HUES6 (cell line): Measurements from ENCODE around the gene CSNK2A2.

Experiments used
- H3K27ac ChIP-seq: 2 replicates; pipeline ENCODE4 v1.7.0; 2013; ENCODE audit warnings: low read depth, mild to moderate bottlenecking, low read length, inconsistent platforms
- H3K27me3 ChIP-seq: 2 replicates; pipeline ENCODE4 v1.6.1; 2013; ENCODE audit warnings: low read length; ENCODE audit not compliant: control insufficient read depth, insufficient read depth
- H3K36me3 ChIP-seq: 2 replicates; pipeline ENCODE4 v1.6.1; 2013; ENCODE audit warnings: low read length; ENCODE audit not compliant: control insufficient read depth, insufficient read depth
- H3K4me1 ChIP-seq: 2 replicates; pipeline ENCODE4 v1.6.1; 2013; ENCODE audit warnings: low read length; ENCODE audit not compliant: control insufficient read depth, insufficient read depth
- H3K4me3 ChIP-seq: 2 replicates; pipeline ENCODE4 v1.5.1; 2013; ENCODE audit warnings: low read depth, low read length
- H3K9ac ChIP-seq: one replicate; pipeline ENCODE4 v1.6.1; 2013; ENCODE audit warnings: mild to moderate bottlenecking, low read length
- H3K9me3 ChIP-seq: 2 replicates; pipeline ENCODE4 v1.6.1; 2013; ENCODE audit warnings: low read depth, low read length; ENCODE audit not compliant: control insufficient read depth, insufficient read depth

Gene CSNK2A2

GRCh38 chr16:58198022-58198683 lies at the start of gene CSNK2A2:
Gene CSNK2A2 (minus strand): TSS chr16:58198106. CDS start chr16:58197736, 370 bp downstream.
- Histone ChIP-seq H3K27ac (peak within 1 kb of the TSS; percentile 46; the same call in 1 of the 2 replicates), H3K36me3 (peaks cover 34% of the 10 kb centered on the region), H3K27me3 (0 out of 2 replicates have a peak, but pooled peaks cover 4% of the 10 kb centered on the region), H3K4me3 (peak within 1 kb of the TSS; percentile 99), H3K4me1 (peaks cover 7% of the 10 kb centered on the region; the same call in 1 of the 2 replicates), H3K9ac (peak within 1 kb of the TSS; percentile 96), H3K9me3 (no peaks in the 10 kb centered on the region)

GRCh38 chr16:58243528-58244004 lies 45.7 kb upstream of the CSNK2A2 start:
- Histone ChIP-seq H3K36me3 (no peaks in the 10 kb centered on the region), H3K4me3 (no peak overlapping the region), H3K27ac (no peak overlapping the region; the same call in 1 of the 2 replicates), H3K9me3 (no peaks in the 10 kb centered on the region), H3K27me3 (no peaks in the 10 kb centered on the region), H3K4me1 (peaks cover 19% of the 10 kb centered on the region; the same call in 1 of the 2 replicates), H3K9ac (peak overlapping the region; percentile 3)

GRCh38 chr16:58236831-58237230 lies 38.9 kb upstream of the CSNK2A2 start:
- Histone ChIP-seq H3K27ac (no peak overlapping the region), H3K9ac (peak overlapping the region; percentile 33), H3K4me1 (peaks cover 23% of the 10 kb centered on the region), H3K27me3 (no peaks in the 10 kb centered on the region), H3K36me3 (no peaks in the 10 kb centered on the region), H3K4me3 (peak overlapping the region; percentile 83), H3K9me3 (no peaks in the 10 kb centered on the region)

- H3K27ac ChIP-seq: no peak overlapping the region
- H3K4me3 ChIP-seq: peak overlapping the region; percentile 83
- H3K9me3 ChIP-seq: no peaks in the 10 kb centered on the region
- H3K9ac ChIP-seq: peak overlapping the region; percentile 47
- H3K27me3 ChIP-seq: no peaks in the 10 kb centered on the region
- H3K36me3 ChIP-seq: no peaks in the 10 kb centered on the region
- H3K4me1 ChIP-seq: peaks cover 23% of the 10 kb centered on the region
Observed at GRCh38 chr16:58236231-58236690, 38.4 kb upstream of the CSNK2A2 start.

- Histone ChIP-seq H3K27ac (no peak overlapping the region), H3K36me3 (no peaks in the 10 kb centered on the region), H3K4me3 (peak overlapping the region; percentile 83), H3K4me1 (peaks cover 23% of the 10 kb centered on the region), H3K9me3 (no peaks in the 10 kb centered on the region), H3K27me3 (no peaks in the 10 kb centered on the region), H3K9ac (peak overlapping the region; percentile 47)
Observed at GRCh38 chr16:58235663-58236062, 37.8 kb upstream of the CSNK2A2 start.

- H3K27me3 ChIP-seq: no peaks in the 10 kb centered on the region
- H3K4me1 ChIP-seq: peaks cover 25% of the 10 kb centered on the region
- H3K27ac ChIP-seq: no peak overlapping the region
- no peak overlapping the region for H3K9ac ChIP-seq
- H3K4me3 ChIP-seq: no peak overlapping the region
- H3K9me3 ChIP-seq: no peaks in the 10 kb centered on the region
- H3K36me3 ChIP-seq: no peaks in the 10 kb centered on the region
Observed at GRCh38 chr16:58234831-58235595, 37.1 kb upstream of the CSNK2A2 start.

- Histone ChIP-seq H3K27me3 (no peaks in the 10 kb centered on the region), H3K27ac (no peak overlapping the region)
Observed at GRCh38 chr16:58230259-58230658, 32.4 kb upstream of the CSNK2A2 start.

GRCh38 chr16:58226790-58227189 lies 28.9 kb upstream of the CSNK2A2 start:
- no peaks in the 10 kb centered on the region for H3K9me3 ChIP-seq
- no peak overlapping the region for H3K9ac ChIP-seq
- no peaks in the 10 kb centered on the region for H3K27me3 ChIP-seq
- H3K4me1 ChIP-seq: peaks cover 11% of the 10 kb centered on the region
- H3K27ac ChIP-seq: no peak overlapping the region
- no peaks in the 10 kb centered on the region for H3K36me3 ChIP-seq
- no peak overlapping the region for H3K4me3 ChIP-seq

More at GRCh38 chr16:58230259-58230658, 32.4 kb upstream of the CSNK2A2 start:
- H3K36me3 ChIP-seq: no peaks in the 10 kb centered on the region
- peaks cover 12% of the 10 kb centered on the region for H3K4me1 ChIP-seq
- no peak overlapping the region for H3K9ac ChIP-seq
- no peaks in the 10 kb centered on the region for H3K9me3 ChIP-seq
- H3K4me3 ChIP-seq: no peak overlapping the region

GRCh38 chr16:58225965-58226602 lies 28.2 kb upstream of the CSNK2A2 start:
- H3K4me1 ChIP-seq: peaks cover 11% of the 10 kb centered on the region

GRCh38 chr16:58222532-58223316 lies 24.8 kb upstream of the CSNK2A2 start:
- H3K4me3 ChIP-seq: no peak overlapping the region; the same call in 1 of the 2 replicates
- no peaks in the 10 kb centered on the region for H3K36me3 ChIP-seq
- H3K4me1 ChIP-seq: peaks cover 8% of the 10 kb centered on the region
- H3K9ac ChIP-seq: no peak overlapping the region
- no peak overlapping the region for H3K27ac ChIP-seq
- H3K27me3 ChIP-seq: no peaks in the 10 kb centered on the region
- H3K9me3 ChIP-seq: no peaks in the 10 kb centered on the region

More at GRCh38 chr16:58225965-58226602, 28.2 kb upstream of the CSNK2A2 start:
- no peaks in the 10 kb centered on the region for H3K9me3 ChIP-seq
- H3K27ac ChIP-seq: no peak overlapping the region
- no peaks in the 10 kb centered on the region for H3K36me3 ChIP-seq
- H3K4me3 ChIP-seq: no peak overlapping the region
- H3K9ac ChIP-seq: no peak overlapping the region
- no peaks in the 10 kb centered on the region for H3K27me3 ChIP-seq
